Fibroblast of the aortic adventitia (primary cell): ENCODE data around the gene LITAFD. TPM values are rescaled to one million over a fixed set of nuclear protein-coding genes. Genes with fewer than 3 reads are reported as not detected.
A peak's percentile ranks its signal among the peaks of the same experiment; 100 is the strongest.

Source experiments
- DNase-seq: peaks from one replicate; pipeline ENCODE4 v3.0.0-alpha.2; 2010; ENCODE audit warnings: low read depth
- H3K4me3 ChIP-seq: 2 replicates; pipeline ENCODE4 v1.5.1; 2011; ENCODE audit warnings: low read depth, mild to moderate bottlenecking, control low read depth, low read length, moderate library complexity
- CTCF ChIP-seq: IDR thresholded peaks from 2 replicates; pipeline ENCODE4 v1.5.1; 2011; ENCODE audit warnings: mild to moderate bottlenecking, low read length, control low read depth, inconsistent platforms; ENCODE audit not compliant: insufficient read depth
- total RNA-seq: library from RNA; depleted of rRNA; stranded (reverse); fragments of >200 nt; gene quantifications from 2 replicates; pipeline ENCODE4 v1.2.3, GENCODE V29; 2012; ENCODE audit warnings: low replicate concordance

The LITAFD gene
- total RNA-seq, 1 donor = not detected

DNA sequence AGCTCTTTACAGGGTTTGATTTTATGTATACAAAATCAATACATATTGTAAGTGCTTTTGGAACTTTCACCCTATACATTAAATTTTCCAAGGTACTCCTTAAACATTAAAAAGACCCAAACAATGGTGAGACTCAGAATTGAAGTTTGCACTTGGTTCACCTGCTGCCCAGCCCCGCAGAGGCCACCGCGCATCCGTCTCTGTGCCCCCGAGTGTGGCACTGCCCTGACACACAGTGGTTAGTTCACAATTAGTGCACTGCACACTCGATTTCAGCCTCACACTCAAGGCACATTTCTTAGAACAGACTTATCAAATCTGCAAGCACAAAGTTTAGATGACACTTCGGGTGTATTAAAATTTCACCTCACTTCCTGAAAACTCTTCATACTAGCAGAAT is 43.3 kb downstream of the LITAFD start:
- no peak for TF ChIP-seq CTCF
- no peak for DNase-seq
- no peak overlapping the region for H3K4me3 ChIP-seq

- H3K4me3 ChIP-seq = no peak overlapping the region
- no peak for TF ChIP-seq CTCF
- no peak for DNase-seq
These were observed 44.7 kb downstream of the LITAFD start for GRCh38 chr16:8926827-8927226.

GRCh38 chr16:8928467-8928957 is 46.4 kb downstream of the LITAFD start:
- H3K4me3 ChIP-seq = no peak overlapping the region
- no peak for DNase-seq
- no peak for TF ChIP-seq CTCF

DNA sequence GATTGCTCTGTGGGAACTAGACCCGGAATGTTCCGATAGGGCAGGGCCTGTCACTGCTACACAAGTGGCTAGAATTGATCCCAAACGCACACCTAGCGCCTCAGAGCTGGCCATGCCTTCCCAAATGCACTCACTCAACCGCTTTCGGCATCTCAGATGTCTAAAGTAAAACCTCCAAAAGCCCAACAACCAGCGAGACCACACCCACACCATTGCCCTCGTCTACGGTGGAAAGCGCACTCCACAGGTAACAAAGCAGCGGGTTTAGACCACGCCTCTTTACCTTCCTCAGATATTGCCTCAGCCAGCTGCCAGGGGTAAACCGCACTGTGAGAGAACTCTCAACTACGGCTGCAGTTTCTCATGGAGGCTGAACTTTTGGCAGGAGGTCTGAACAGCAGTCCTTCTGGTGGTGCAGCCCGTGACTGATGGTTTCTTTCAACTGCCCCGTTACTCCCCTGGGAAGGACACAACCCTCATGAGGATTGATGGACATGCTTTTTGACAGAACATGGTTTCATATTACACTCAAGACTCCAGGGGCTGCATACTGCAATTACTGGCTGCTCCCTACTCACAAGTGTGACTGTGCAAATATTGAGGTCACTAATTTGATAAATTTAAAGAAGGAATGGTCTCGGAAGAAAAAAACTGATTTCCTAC is 47.1 kb downstream of the LITAFD start:
- no peak overlapping the region for H3K4me3 ChIP-seq
- no peak for DNase-seq

GRCh38 chr16:8931859-8932258 is 49.7 kb downstream of the LITAFD start:
- peak; percentile 74 for DNase-seq
- no peak for TF ChIP-seq CTCF
- H3K4me3 ChIP-seq = no peak overlapping the region

More for the DNA sequence above, 47.1 kb downstream of the LITAFD start:
- no peak for TF ChIP-seq CTCF

DNA sequence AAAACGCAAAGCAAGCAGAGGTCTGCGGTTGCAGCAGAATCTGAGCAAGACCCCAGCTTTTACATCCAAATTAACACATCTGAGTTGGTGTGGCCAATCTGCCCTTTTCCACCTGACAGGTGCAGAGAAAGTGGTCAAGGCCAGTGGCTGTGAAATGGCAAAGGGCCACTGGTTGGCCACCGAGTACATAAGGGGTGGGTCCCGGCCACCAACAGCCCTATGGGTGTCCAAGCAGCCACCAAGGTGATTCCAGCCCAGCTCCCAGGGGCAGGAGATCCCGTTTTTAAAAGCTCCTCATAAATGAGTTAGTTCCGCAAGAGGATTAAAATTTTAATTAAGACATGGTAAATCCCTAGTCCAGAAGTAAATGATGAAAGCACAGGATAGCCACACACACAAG is 52.5 kb downstream of the LITAFD start:
- H3K4me3 ChIP-seq = no peak overlapping the region
- TF ChIP-seq CTCF = no peak
- DNase-seq = no peak

Other genes starting within 250 kb of the LITAFD start
- gene ABAT, start 207.7 kb upstream of the LITAFD start, total RNA-seq = 1.4 and 8.3 TPM in 2 replicates
- gene TMEM186, start 84.7 kb upstream of the LITAFD start, total RNA-seq = 3.6 and 4.7 TPM in 2 replicates
- 34.7 and 55.8 TPM in 2 replicates for gene PMM2, start 84.5 kb upstream of the LITAFD start, total RNA-seq
- gene CARHSP1, start 13.3 kb upstream of the LITAFD start, total RNA-seq = 66.5 and 68.3 TPM in 2 replicates
- 55.3 and 141 TPM in 2 replicates for gene USP7, start 81.6 kb downstream of the LITAFD start, total RNA-seq
- gene HAPSTR1, start 209.3 kb downstream of the LITAFD start, total RNA-seq = 77.6 and 86.3 TPM in 2 replicates